Measurements from ENCODE around the gene SECISBP2.

The SECISBP2 gene

DNA sequence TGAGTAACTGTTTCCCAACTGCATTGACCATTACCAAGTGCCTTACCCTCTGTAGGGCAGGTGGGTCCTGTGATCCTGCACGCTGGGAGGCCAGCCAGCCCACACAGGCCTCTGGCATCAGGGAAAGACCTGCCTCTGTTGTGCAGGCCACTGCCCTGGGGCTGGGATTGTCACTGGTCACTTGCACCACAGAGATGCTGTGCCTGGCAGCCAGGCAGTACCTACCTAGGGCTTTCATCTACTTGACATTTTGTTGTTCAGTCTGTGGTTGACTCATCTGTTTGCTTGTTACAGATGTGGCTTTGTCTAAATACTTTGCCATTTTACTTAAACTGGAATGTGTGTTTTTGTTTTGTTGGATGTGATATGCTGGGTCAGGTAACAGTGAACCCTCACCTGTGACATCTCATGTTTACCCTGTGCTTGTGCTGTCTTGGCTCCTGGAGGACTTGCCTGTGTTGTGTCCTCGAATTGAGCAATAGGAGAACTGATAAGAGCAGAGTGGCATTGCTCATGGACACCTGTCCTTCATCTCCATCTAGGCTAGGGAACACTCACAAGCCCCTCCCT lies 32.8 kb downstream of the SECISBP2 start:
- DNase-seq (ENCODE audit: low spot score) = no peak

DNA sequence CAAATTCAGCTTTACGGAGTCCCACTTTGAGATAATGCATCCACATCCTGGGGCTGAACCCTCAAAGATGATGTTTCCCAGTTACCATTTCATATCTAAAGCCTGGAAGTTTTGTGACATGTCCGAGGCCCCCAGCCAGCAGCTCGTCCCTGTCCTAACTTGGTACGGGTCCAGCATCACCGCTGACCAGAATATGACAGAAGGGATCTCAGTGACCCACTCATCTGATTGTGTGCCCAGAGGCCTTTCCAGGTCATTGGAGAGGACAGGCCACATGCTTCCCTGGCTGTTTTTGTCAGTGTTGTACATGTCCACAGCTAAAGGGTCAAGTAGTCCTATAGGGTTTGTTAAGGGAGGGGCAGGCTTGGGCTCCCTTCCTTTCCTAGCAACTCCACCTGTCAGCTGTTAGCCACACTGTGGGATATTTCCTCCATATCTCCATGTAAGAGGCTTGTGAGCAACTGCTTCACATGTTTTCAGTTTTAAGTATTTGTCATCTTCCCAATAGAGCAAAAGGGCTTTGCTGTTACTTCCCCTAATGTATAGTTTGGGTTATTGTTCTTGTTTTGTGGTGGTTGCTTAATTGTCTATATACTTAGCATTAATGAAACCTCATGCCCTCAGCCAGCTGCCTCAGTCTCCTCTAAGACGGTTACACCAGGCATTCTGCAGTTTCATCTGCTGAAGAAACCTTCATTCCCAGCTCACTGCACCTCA lies 33.4 kb downstream of the SECISBP2 start:
- no peak for DNase-seq (ENCODE audit: low spot score)

DNA sequence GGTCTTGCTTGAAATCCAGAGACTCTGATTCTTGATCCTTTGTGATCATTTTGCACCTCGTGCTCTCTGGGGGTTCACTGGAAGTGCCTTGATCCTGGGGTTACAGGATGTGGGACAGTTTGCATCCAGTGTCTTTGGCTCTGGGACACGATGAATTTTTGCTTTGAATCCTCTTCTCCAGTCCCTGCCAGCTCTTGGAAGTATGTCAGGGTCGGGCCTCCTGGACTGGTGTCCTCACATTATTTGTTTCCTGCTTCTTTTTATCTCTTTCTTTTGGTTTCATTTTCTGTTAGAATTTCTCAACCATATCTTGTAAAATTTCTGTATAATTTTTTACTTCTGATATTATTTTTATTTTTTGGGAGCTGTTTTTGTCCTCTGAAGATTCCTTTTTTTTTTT lies 34.2 kb downstream of the SECISBP2 start:
- no peak for DNase-seq (ENCODE audit: low spot score)

DNA sequence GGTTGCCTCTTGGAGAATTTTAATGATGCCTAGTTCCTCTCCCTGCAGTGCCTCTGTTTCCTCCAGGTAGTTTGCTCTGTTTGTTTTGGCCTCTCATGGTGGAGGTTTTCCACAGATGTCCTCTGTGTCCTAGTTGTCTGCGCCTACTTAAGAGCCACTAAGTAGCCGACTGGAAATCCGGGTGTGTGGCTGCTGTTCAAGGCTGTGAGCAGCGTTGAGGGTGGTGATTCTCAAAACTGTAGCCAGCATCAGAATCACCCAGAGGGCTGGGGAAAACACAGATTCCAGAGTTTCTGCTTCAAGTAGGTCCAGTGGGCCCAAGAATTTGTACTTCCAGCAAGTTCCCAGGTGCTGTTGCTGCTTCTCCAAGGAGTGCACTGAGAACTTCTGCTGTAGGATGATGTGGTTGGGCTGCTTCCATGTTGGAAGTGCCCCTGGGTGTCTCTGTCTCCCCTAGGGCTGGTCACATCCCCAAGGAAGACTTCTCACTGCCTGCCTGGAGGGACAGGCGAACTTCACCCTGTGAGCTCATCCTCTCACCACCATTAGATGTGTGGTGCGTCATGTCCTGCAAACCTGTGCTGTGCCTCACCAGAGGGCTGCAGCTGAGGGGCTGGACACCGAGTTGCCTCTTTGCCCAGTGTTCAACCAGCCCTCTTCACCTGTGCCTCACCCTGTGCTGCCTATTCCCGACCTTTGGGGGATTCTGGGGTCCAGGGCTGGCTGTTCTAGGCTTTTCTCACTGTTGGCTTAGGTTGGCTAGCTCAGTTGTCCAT lies 34.8 kb downstream of the SECISBP2 start:
- DNase-seq (ENCODE audit: low spot score) = no peak

DNA sequence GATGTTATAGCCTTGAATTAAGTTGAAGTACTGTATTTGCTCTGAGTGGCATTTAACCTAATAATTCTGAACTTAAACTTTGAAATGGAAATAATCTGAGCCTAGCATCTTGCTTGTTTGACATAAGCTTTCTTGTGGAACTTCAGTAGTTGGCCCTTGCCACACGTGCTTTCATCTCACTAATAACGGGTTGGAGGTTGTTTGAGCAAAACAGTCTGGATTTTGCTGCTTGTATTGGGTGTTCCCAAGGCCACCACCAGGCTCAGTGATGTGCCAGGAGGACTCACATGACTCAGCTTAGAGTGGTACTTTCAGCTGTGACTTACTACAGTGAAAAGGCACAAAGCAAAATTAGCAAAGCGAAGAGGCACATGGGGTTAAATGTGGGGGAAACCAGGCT lies 35.7 kb downstream of the SECISBP2 start:
- DNase-seq (ENCODE audit: low spot score) = no peak

DNA sequence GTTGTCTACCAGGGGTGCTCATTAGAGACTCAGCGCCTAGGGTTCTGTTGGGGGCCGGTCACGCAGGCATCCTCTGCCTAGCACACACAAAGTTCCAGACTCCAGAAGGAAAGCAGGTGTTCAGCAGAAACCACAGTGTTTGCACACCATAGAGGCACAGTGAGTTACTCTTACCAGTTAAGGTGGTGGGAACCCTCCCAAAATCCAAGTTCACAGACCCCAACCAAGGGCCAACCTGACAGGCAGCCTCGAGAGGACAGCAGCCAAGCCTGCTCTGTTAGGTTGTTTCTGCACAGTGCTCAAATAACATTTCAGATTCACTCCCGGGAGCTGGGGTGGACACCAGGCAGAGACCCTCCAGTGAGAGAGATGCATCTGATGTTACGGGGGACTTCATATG lies 36.2 kb downstream of the SECISBP2 start:
- no peak for DNase-seq (ENCODE audit: low spot score)

GRCh38 chr9:89356782-89357181 lies 38.5 kb downstream of the SECISBP2 start:
- no peak for DNase-seq (ENCODE audit: low spot score)

- DNase-seq (ENCODE audit: low spot score) = no peak
Measured at GRCh38 chr9:89357331-89358197, 39.3 kb downstream of the SECISBP2 start.

- no peak for DNase-seq (ENCODE audit: low spot score)
Measured at GRCh38 chr9:89358376-89358916, 40.1 kb downstream of the SECISBP2 start.

GRCh38 chr9:89358985-89359384 lies 40.7 kb downstream of the SECISBP2 start:
- no peak for DNase-seq (ENCODE audit: low spot score)

DNA sequence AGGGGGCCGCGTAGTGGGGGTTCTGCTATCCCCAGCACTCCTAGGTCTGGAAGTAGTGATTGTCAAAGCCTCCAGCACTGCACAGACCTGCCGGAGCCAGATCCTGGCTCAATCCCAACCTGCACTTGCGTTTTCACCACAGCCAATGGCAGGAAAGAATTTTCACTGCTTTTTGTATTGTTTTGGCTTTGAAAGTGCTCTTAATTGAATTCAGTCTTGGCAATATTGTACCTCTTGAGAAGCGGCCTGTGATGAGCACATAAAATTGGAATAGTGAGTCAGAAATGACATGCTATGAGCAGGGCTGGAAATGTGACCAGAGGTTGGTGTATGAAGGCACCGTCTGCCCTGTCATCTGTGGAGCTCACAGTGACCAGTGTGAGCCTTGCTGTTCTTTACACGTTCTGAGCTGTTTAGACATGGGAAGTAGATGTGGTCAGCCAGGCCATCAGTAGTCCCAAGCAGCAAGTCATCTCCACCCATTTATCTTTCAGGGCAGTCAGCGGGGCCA lies 41.5 kb downstream of the SECISBP2 start:
- DNase-seq (ENCODE audit: low spot score) = no peak

GRCh38 chr9:89360465-89360864 lies 42.2 kb downstream of the SECISBP2 start:
- no peak for DNase-seq (ENCODE audit: low spot score)

- DNase-seq (ENCODE audit: low spot score) = no peak
Measured at GRCh38 chr9:89361031-89361430, 42.7 kb downstream of the SECISBP2 start.

DNA sequence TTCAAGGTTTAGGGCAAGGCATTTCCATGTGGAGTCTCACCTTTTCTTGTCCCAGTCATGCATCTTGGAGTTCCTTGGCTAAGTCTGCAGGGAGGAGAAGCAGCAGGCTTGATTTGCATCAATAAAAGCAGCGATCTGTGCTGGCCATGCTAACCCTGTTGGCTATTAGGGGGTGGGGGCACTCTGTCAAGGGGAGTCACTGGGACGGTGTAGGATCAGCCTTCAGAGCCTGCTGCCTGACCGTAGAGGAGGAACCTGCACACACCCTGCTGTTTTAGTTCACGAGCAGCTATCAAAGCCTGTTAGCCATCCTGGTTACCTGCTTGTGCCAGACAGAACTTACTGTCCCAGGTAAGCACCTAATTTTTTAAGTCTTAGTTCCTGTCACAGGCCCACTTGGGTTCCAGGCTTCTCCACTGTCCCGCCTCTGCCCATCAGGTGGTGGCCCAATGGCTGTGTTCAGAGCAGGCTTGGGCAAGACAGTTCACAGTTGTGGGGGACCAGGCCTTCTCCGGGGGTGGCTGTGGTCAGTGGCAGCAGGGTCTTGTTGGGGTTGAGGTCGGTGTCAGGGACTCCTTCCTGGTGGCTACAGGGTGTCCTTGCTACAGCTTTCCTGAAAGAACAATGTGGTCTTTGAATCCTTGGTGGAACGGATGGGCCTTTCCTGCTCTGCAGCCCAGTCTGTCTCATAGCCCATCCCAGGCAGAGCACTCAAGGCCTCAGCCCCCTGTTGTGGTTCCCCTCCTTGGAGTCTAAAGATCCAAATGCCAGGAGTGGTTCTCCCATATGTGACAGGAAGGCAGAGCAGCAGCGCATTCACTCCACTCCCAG lies 43.7 kb downstream of the SECISBP2 start:
- no peak for DNase-seq (ENCODE audit: low spot score)

DNA sequence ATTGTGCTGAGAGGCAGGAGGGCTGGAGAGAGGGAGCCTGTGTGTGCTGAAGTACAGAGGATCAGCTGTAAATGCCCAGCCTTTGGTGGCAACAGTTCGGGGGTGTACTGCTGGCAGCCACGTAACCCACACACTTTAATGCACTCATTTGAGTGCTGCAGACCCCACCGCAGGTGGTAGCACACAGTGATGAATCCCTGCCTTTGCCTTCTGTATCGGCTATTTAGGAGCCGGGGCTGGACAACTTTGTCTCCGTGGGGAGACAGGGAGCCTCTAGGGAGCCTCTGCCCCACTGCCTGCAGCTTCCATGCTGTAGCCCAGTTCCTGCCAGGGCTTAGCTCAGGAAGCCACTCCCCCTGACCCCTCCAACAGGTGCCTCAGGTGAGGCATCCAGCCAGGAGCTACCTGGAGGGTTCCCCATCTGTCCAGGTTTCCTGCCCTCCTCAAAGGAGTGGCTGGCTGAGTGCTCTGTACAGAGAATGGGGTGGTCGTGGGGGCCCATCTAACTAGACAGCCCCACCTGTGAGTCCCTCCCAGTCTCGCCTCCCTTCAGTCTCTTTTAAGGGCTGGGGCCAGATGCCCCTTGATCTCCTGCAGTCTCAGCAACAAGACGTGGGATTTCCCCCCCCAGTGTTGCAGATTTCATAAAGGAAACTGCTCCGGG lies 44.5 kb downstream of the SECISBP2 start:
- DNase-seq (ENCODE audit: low spot score) = no peak

GRCh38 chr9:89363311-89363670 lies 45.0 kb downstream of the SECISBP2 start:
- no peak for DNase-seq (ENCODE audit: low spot score)

DNA sequence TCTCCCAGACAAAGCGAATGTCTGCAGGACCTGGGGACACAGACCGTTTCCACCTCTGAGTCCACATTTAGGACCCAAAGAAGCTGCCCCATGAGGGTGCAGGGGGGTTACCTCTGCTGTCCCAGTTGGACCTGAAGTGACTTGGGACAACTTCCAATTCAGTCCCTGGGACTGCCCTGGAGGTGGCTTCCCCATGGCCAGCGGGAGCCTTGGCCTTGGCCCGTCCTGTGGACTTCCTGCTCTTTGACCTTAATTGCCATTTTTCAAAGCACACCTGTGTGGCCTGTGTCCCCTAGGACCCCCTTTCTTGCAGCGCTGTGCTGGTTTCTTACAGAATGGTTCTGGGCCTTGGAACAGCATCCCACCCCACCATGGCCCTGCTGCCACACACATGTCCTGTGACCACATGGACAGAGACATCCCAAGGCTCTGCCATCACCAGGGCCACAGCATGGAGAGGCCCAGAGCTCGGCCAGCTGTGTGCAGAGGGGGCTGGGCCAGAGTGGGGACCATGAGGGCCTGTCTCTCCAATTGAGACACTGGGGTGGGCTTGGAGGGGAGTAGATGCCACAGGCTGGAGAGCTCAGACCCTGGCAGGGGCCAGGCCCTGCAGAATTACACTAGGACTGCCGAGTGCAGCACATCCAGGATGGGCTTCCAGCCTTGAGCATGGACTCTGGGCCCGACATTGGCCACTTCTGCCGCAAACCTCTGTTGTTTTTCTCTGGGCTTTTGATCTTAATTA lies 45.8 kb downstream of the SECISBP2 start:
- no peak for DNase-seq (ENCODE audit: low spot score)

DNA sequence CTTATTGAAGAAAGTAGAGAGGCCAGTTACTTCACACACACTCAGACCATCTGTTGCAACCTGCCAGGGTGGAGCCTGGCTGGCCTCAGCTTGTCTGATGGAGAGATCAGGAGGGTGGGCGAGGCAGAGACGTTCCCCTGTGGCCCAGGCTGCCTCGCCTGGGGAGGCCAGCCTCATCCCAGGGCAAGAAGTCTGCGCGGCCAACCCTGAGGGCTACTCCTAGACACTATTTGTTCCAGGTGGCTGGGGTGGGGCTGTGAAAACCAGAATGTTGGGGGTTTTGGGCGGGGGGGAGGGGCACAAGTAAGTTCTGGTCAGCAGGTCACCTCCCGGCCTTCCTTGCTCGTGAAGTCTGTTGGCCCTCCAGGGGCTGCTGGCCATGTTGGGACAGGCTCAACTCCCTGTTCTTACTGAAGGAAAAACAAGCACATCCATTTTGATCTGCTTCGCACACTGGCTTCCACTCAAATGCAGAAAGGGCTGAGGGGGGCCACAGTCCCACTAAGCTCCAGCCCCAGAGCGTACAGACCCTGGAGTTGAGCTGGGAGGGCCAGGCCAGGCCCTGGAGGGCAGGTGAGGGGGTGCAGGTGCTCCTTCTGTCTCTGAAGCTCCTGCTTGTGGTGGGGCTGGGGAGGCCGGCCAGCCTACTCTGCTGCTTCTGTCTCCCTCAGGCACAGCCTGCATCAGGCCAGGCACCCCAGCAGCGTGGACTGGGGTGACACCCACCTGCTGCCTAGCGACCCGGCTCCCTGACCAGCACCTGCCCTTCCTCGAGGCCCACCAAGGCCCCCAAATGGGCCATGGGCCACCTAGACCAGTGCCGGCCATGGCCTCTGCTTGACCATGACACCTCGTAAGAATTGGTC lies 46.6 kb downstream of the SECISBP2 start:
- DNase-seq (ENCODE audit: low spot score) = no peak

- no peak for DNase-seq (ENCODE audit: low spot score)
Measured at GRCh38 chr9:89365532-89365912, 47.2 kb downstream of the SECISBP2 start.
